Mucosa of descending colon (tissue), 3 donors: ENCODE measurements around the gene APLP1. TPM values are rescaled to one million over a fixed set of nuclear protein-coding genes. Genes with fewer than 3 reads are reported as not detected.
"Not testable (repeated sequence)": the region's sequence is repeated elsewhere in the genome, so short reads cannot be mapped to it uniquely, and the experiment has no call there.

ENCODE experiments used
- ATAC-seq: fragments of 200-7000 bp; cut with Tn5 transposase; one replicate; pipeline ENCODE4 v1.9.1; 2020; ENCODE audit warnings: mild to moderate bottlenecking, moderate library complexity
- DNase-seq, 3 donors: peaks; one replicate each; pipeline ENCODE4 v3.0.0-alpha.2; 2020
- H3K36me3 ChIP-seq: fragments of 200-600 bp; one replicate; pipeline ENCODE4 v1.8.0; 2021; ENCODE audit warnings: low read depth, mild to moderate bottlenecking
- H3K4me1 ChIP-seq: fragments of 200-600 bp; one replicate; pipeline ENCODE4 v1.8.0; 2021; ENCODE audit warnings: low read depth, mild to moderate bottlenecking
- H3K4me3 ChIP-seq: fragments of 200-600 bp; one replicate; pipeline ENCODE4 v1.8.0; 2021; ENCODE audit warnings: mild to moderate bottlenecking
- H3K9me3 ChIP-seq: fragments of 200-600 bp; one replicate; pipeline ENCODE4 v1.8.0; 2021; ENCODE audit warnings: mild to moderate bottlenecking
- intact Hi-C, 2 donors: fragments of 100-400 bp; cut with DNase I in 1 of 2; cut with micrococcal nuclease in 1 of 2; formaldehyde crosslinking; loops; one replicate each; pipeline versions ENCODE4 v1.11.0 to v1.11.1; 2022; cut with DNase I, micrococcal nuclease
- total RNA-seq, 3 donors: library from RNA; stranded (reverse); fragmentation: NEBNext Ultra II Directional in 2 of 3; extraction: Animal tissue kit (Norgen Biotek cat#: 25700) in 2 of 3; gene quantifications; one replicate each; pipeline versions ENCODE4 v1.2.1 to v1.2.4, GENCODE V29; 2021 to 2023
- TF ChIP-seq, protein P1 (sequence below): fragments of 200-600 bp; IDR thresholded peaks from one replicate; pipeline ENCODE4 v1.8.0; 2022; ENCODE audit warnings: antibody characterized with exemption, mild to moderate bottlenecking
- donor health status: DM: no; HTN: no; CAD: no; lungs with moderate emphysema.
- donor health status: DM: no; HTN: no; CAD: no.
- donor health status: DM: no; HTN: yes; CAD: no.

The APLP1 gene
- total RNA-seq, 3 donors from 2014 or later = 1.6 to 13.2 (median 1.9) TPM

DNA sequence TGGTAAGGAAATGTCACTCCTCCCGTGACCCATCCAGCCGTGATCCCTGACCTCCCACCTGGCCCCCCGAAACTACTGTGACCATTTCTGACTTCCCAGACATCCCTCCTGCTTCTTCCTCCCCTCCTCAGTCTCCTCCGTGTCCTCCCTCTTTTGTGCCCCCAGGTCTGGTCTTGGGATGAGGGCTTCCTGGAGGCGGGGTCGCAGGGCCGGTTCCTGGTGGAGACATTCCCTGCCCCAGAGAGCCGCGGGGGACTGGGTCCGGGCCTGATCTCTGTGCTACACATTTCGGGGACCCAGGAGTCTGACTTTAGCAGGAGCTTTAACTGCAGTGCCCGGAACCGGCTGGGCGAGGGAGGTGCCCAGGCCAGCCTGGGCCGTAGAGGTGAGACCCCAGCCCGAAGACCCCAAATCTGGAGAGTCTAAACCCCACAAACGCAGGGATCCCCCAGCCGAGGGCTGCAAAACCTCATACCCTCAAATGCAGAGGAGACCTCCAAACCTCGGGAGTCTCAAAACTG is 6.7 kb upstream of the APLP1 start:
- ATAC-seq (no peak), DNase-seq (no peak)
- intact Hi-C loops = no loop called here
- TF ChIP-seq, protein P1, sequence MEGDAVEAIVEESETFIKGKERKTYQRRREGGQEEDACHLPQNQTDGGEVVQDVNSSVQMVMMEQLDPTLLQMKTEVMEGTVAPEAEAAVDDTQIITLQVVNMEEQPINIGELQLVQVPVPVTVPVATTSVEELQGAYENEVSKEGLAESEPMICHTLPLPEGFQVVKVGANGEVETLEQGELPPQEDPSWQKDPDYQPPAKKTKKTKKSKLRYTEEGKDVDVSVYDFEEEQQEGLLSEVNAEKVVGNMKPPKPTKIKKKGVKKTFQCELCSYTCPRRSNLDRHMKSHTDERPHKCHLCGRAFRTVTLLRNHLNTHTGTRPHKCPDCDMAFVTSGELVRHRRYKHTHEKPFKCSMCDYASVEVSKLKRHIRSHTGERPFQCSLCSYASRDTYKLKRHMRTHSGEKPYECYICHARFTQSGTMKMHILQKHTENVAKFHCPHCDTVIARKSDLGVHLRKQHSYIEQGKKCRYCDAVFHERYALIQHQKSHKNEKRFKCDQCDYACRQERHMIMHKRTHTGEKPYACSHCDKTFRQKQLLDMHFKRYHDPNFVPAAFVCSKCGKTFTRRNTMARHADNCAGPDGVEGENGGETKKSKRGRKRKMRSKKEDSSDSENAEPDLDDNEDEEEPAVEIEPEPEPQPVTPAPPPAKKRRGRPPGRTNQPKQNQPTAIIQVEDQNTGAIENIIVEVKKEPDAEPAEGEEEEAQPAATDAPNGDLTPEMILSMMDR = no peak
- H3K4me1 ChIP-seq = no peaks in the 10 kb centered on the region
- H3K9me3 ChIP-seq = no peaks in the 10 kb centered on the region
- no peaks in the 10 kb centered on the region for H3K36me3 ChIP-seq
- H3K4me3 ChIP-seq = no peak overlapping the region

- no peak for DNase-seq
- Histone ChIP-seq H3K4me1 (no peaks in the 10 kb centered on the region), H3K4me3 (no peak overlapping the region), H3K9me3 (no peaks in the 10 kb centered on the region), H3K36me3 (no peaks in the 10 kb centered on the region)
- ATAC-seq = no peak
- intact Hi-C loops = no loop called here
- TF ChIP-seq, protein P1 = no peak
Measured at GRCh38 chr19:35862528-35862927, 5.8 kb upstream of the APLP1 start.

DNA sequence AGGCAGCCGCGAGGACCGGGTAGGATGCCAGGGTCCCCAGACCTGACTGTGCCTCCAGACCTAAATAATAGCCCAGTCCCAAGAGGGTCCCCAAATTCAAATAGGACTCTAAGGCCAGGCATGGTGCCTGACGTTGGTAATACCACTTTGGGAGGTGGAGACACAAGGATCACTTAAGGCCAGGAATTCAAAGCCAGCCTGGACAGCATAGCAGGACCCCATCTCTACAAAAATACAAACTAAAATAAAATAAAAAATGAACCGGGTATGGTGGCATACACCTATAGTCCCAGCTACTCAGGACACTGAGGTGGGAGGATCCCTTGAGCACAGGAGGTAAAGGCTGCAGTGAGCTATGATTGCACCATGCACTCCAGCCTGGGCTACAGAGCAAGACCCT is 5.4 kb upstream of the APLP1 start:
- no peaks in the 10 kb centered on the region for H3K9me3 ChIP-seq
- no peak for DNase-seq
- H3K4me1 ChIP-seq = no peaks in the 10 kb centered on the region
- intact Hi-C loops = no loop called here
- TF ChIP-seq, protein P1 = no peak
- H3K4me3 ChIP-seq = no peak overlapping the region
- ATAC-seq = no peak
- H3K36me3 ChIP-seq = no peaks in the 10 kb centered on the region

- ATAC-seq (peak; percentile 9), DNase-seq (no peak)
- Histone ChIP-seq H3K4me3 (no peak overlapping the region), H3K36me3 (no peaks in the 10 kb centered on the region), H3K4me1 (peaks cover 18% of the 10 kb centered on the region), H3K9me3 (no peaks in the 10 kb centered on the region)
- TF ChIP-seq, protein P1 = no peak
- intact Hi-C loops = no loop called here
Measured at GRCh38 chr19:35868823-35869326, 501 bp downstream of the APLP1 start.

- no peak overlapping the region for H3K4me3 ChIP-seq
- no peaks in the 10 kb centered on the region for H3K9me3 ChIP-seq
- TF ChIP-seq, protein P1 = no peak
- intact Hi-C loops = no loop called here
- ATAC-seq (peak; percentile 83), DNase-seq (peak; percentile 71 to 81 (median 75))
- H3K4me1 ChIP-seq = peaks cover 18% of the 10 kb centered on the region
- H3K36me3 ChIP-seq = no peaks in the 10 kb centered on the region
Measured at GRCh38 chr19:35869327-35870123, 1.2 kb downstream of the APLP1 start.

GRCh38 chr19:35870124-35870736 is 1.9 kb downstream of the APLP1 start:
- intact Hi-C loops, H3K36me3 ChIP-seq, ATAC-seq, H3K4me3 ChIP-seq, H3K9me3 ChIP-seq: not testable (repeated sequence)
- peak in 1 of 3 donors; percentile 18 for DNase-seq
- H3K4me1 ChIP-seq = peaks cover 18% of the 10 kb centered on the region
